B cell (primary cell): ENCODE measurements around the gene MRPL52. TPM values are rescaled to one million over a fixed set of nuclear protein-coding genes. Genes with fewer than 3 reads are reported as not detected.
"Not testable (repeated sequence)": the region's sequence is repeated elsewhere in the genome, so short reads cannot be mapped to it uniquely, and the experiment has no call there.

ENCODE experiments used
- ATAC-seq: fragments of 200-7000 bp; cut with Tn5 transposase; one replicate; pipeline ENCODE4 v1.10.0; 2021; ENCODE audit warnings: low read depth, mild to moderate bottlenecking, moderate number of reproducible peaks, moderate library complexity
- CTCF ChIA-PET: fragments of 350-600 bp; sonication (Branson Sonifier 250); formaldehyde crosslinking; loops from one replicate; lab custom pipeline; 2021; ENCODE audit warnings: antibody characterized with exemption, inconsistent platforms; lab: Charles Lee
- POLR2A ChIA-PET: fragments of 350-600 bp; sonication (Branson Sonifier 250); formaldehyde crosslinking; loops from one replicate; lab custom pipeline; 2021; ENCODE audit warnings: antibody characterized with exemption; lab: Charles Lee
- DNase-seq: peaks from one replicate; pipeline ENCODE4 v3.0.0; 2013
- H2AFZ ChIP-seq: 2 replicates; pipeline ENCODE4 v1.6.1; 2012; ENCODE audit warnings: mild to moderate bottlenecking, low read depth, low read length; ENCODE audit not compliant: insufficient read depth, poor library complexity, severe bottlenecking
- H3K27ac ChIP-seq, 2 donors: 1 replicate in 1 of 2; 2 replicates in 1 of 2; pipeline ENCODE4 v1.5.1; 2012 to 2013; ENCODE audit warnings: low read length in 2 of 2, mild to moderate bottlenecking in 2 of 2, moderate library complexity in 1 of 2
- H3K27me3 ChIP-seq, 4 experiments: fragments of 200-600 bp in 1 of 4; sonication (generic) in 1 of 4; replicated peaks in 1 of 4; 1 replicate in 2 of 4; 2 replicates in 2 of 4; pipeline versions ENCODE4 v1.6.1 to v1.7.0; 2013 to 2016; ENCODE audit warnings: low read length in 3 of 4, mild to moderate bottlenecking in 2 of 4, mixed read lengths in 1 of 4, moderate library complexity in 1 of 4; ENCODE audit not compliant: insufficient read depth in 4 of 4, control insufficient read depth in 3 of 4; ENCODE audit errors: control extremely low read depth in 1 of 4
- H3K36me3 ChIP-seq, 2 experiments: replicated peaks in 1 of 2; 1 replicate in 1 of 2; 2 replicates in 1 of 2; pipeline versions ENCODE4 v1.6.1 to v1.7.1; 2013; ENCODE audit warnings: low read length in 1 of 2; ENCODE audit not compliant: insufficient read depth in 2 of 2, control insufficient read depth in 1 of 2; ENCODE audit errors: control extremely low read depth in 1 of 2, extremely low read depth in 1 of 2
- H3K4me1 ChIP-seq, 2 donors: fragments of 200-600 bp in 1 of 2; sonication (generic) in 1 of 2; 1 replicate in 1 of 2; 2 replicates in 1 of 2; pipeline versions ENCODE4 v1.5.1 to v1.6.1; 2013 to 2017; ENCODE audit warnings: low read length in 2 of 2; ENCODE audit not compliant: control insufficient read depth in 2 of 2, insufficient read depth in 2 of 2
- H3K4me2 ChIP-seq: replicated peaks from 2 replicates; pipeline ENCODE3; 2012; ENCODE audit warnings: mild to moderate bottlenecking, low read depth, low read length; ENCODE audit not compliant: poor library complexity, severe bottlenecking
- H3K4me3 ChIP-seq, 5 experiments: fragments of 200-600 bp in 1 of 5; sonication (generic) in 1 of 5; 1 replicate in 3 of 5; 2 replicates in 2 of 5; pipeline versions ENCODE4 v1.5.1 to v1.7.0; 2011 to 2016; ENCODE audit warnings: low read length in 4 of 5, mild to moderate bottlenecking in 4 of 5, low read depth in 2 of 5, control low read depth in 1 of 5, moderate library complexity in 1 of 5; ENCODE audit not compliant: insufficient read depth in 1 of 5; ENCODE audit errors: control extremely low read depth in 1 of 5, extremely low read depth in 1 of 5
- H3K79me2 ChIP-seq: fragments of 200-600 bp; sonication (generic); one replicate; pipeline ENCODE4 v1.6.0; 2016; ENCODE audit warnings: low read length; ENCODE audit not compliant: control insufficient read depth, insufficient read depth
- H3K9ac ChIP-seq: fragments of 200-600 bp; sonication (generic); 2 replicates; pipeline ENCODE4 v1.6.1; 2017; ENCODE audit warnings: mild to moderate bottlenecking, low read length, moderate library complexity
- H3K9me3 ChIP-seq, 3 donors: one replicate each; pipeline versions ENCODE4 v1.6.1 to v1.7.1; 2013; ENCODE audit warnings: low read length in 2 of 3; ENCODE audit not compliant: control insufficient read depth in 2 of 3, insufficient read depth in 1 of 3; ENCODE audit errors: control extremely low read depth in 1 of 3
- H4K20me1 ChIP-seq: 2 replicates; pipeline ENCODE4 v1.6.0; 2012; ENCODE audit warnings: mild to moderate bottlenecking, low read length; ENCODE audit not compliant: insufficient read depth, control insufficient read depth, poor library complexity, severe bottlenecking
- H3K27ac Mint-ChIP-seq: one replicate; pipeline ENCODE4 v1.8.0; 2021; ENCODE audit warnings: mixed read lengths
- H3K27me3 Mint-ChIP-seq: one replicate; pipeline ENCODE4 v1.8.0; 2021; ENCODE audit warnings: mixed read lengths
- H3K4me1 Mint-ChIP-seq: one replicate; pipeline ENCODE4 v1.8.0; 2021; ENCODE audit warnings: mixed read lengths
- H3K4me3 Mint-ChIP-seq: one replicate; pipeline ENCODE4 v1.8.0; 2021; ENCODE audit warnings: mixed read lengths
- H3K9me3 Mint-ChIP-seq: one replicate; pipeline ENCODE4 v1.8.0; 2022; ENCODE audit warnings: mixed read lengths; ENCODE audit not compliant: insufficient read depth
- EZH2 ChIP-seq: IDR thresholded peaks from 2 replicates; pipeline ENCODE4 v1.6.1; 2012; ENCODE audit warnings: borderline replicate concordance, low read depth, mild to moderate bottlenecking, moderate library complexity, low read length; ENCODE audit not compliant: insufficient read depth, poor library complexity, severe bottlenecking
- WGBS: methylation state at CpG from one replicate; pipeline ENCODE4 v1.1.5; 2013; ENCODE audit warnings: missing lambda C conversion rate; ENCODE audit not compliant: insufficient coverage; 5-methylcytosine and 5-hydroxymethylcytosine counted together
- intact Hi-C: fragments of 100-400 bp; cut with micrococcal nuclease; formaldehyde crosslinking; loops from one replicate; pipeline ENCODE4 v1.10.0; 2022
- polyA plus RNA-seq: library from polyadenylated mRNA; depleted of rRNA; stranded (reverse); fragments of >200 nt; gene quantifications from 2 replicates; pipeline ENCODE4 v1.2.3, GENCODE V29; 2012
- total RNA-seq, 2 donors: library from RNA; stranded (reverse); fragments of 120-200 nt in 1 of 2; gene quantifications; 1 replicate in 1 of 2; 2 replicates in 1 of 2; pipeline versions ENCODE4 v1.2.3 to v1.2.4, GENCODE V29; 2013 to 2022
- TF ChIP-seq, protein P1 (sequence below): fragments of 200-600 bp; IDR thresholded peaks from one replicate; pipeline ENCODE4 v1.8.0; 2022; ENCODE audit warnings: antibody characterized with exemption, mild to moderate bottlenecking

MRPL52 gene
- total and polyA plus RNA-seq, 2 donors (not counting 1 experiment from before 2014, with no cell fraction given) = 37.4 to 91.6 TPM

DNA sequence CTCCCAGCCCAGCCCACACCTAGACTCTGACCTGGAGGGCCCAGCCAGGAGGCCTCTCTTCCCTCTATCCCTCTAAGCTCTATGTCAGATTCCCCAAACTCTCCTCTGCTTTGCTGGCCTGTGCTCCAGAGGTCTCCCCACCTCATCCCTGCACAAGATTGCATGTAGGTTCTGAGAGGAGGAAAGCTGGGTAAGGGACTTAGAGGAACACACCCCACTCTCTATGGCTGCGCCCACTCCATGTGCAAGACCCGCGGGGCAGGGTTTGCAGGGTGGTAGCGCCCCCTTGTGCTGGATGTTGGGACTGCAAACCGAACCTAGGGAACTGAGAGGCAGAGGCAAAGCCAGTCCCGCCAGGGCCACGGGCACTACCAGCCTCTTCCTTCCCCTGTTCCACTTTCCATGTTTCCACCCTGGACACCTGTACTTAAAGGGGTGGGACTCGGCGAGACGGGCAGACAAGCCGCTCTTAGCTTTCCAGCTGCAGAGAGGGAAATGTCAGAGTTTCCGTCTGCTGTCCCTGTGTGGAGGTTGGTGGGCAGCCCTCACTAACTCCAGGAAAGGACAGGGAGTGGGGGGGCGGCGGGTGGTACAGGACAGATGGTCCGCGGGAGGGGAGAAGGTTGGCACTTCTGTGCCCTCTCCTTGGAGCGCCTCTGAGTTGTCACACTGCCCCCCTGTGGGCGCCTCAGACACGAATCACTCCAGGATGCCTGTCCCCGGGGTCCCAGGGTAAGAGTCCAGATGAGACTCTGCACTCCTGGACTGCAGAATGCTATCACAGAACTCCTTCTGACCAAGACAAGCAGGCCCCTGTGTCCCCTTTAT lies 23.5 kb downstream of the MRPL52 start:
- Histone ChIP-seq H2AFZ (peak overlapping the region; percentile 72), H3K27me3 (peaks cover 0 to 5% (median 0%) of the 10 kb centered on the region in 4 experiments), H3K36me3 (no peaks in the 10 kb centered on the region), H3K4me3 (peak overlapping the region; percentile 49 to 72 (median 63)), H3K4me2 (peak overlapping the region; percentile 88), H4K20me1 (no peaks in the 10 kb centered on the region), H3K9me3 (peaks cover 0 to 6% (median 2%) of the 10 kb centered on the region in 3 donors), H3K27ac (peak overlapping the region in 1 of 2 donors; percentile 42), H3K9ac (peak overlapping the region; percentile 66), H3K79me2 (no peaks in the 10 kb centered on the region), H3K4me1 (peaks cover 0 to 8% of the 10 kb centered on the region in 2 donors)
- no peak for TF ChIP-seq EZH2
- TF ChIP-seq, protein P1, sequence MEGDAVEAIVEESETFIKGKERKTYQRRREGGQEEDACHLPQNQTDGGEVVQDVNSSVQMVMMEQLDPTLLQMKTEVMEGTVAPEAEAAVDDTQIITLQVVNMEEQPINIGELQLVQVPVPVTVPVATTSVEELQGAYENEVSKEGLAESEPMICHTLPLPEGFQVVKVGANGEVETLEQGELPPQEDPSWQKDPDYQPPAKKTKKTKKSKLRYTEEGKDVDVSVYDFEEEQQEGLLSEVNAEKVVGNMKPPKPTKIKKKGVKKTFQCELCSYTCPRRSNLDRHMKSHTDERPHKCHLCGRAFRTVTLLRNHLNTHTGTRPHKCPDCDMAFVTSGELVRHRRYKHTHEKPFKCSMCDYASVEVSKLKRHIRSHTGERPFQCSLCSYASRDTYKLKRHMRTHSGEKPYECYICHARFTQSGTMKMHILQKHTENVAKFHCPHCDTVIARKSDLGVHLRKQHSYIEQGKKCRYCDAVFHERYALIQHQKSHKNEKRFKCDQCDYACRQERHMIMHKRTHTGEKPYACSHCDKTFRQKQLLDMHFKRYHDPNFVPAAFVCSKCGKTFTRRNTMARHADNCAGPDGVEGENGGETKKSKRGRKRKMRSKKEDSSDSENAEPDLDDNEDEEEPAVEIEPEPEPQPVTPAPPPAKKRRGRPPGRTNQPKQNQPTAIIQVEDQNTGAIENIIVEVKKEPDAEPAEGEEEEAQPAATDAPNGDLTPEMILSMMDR = peak; percentile 87
- ChIA-PET CTCF (interaction anchor here (0.7 to 12.0 kb wide), 62 partner anchors 9 to 533 kb away, joined by 3 to 207 read pairs (median 5); partner anchors contain the start of genes DAD1, LRP10, MMP14 and MRPL52), POLR2A (interaction anchor here (0.6 to 1.4 kb wide), 8 partner anchors 12 to 297 kb away, joined by 3 to 5 read pairs (median 4); partner anchors contain the start of gene OXA1L)
- Mint-ChIP-seq H3K4me1 (peaks cover 6% of the 10 kb centered on the region), H3K27me3 (peaks cover 6% of the 10 kb centered on the region), H3K4me3 (peak overlapping the region; percentile 88), H3K27ac (peak overlapping the region; percentile 85), H3K9me3 (no peaks in the 10 kb centered on the region)
- ATAC-seq = peak; percentile 95
- intact Hi-C loops = loop anchor here (1.0 to 10.0 kb wide), 14 partner anchors 18 to 538 kb away; partner anchors contain the start of genes ABHD4, LRP10 and OXA1L
- peak; percentile 91 for DNase-seq
- WGBS = 2% methylated on average over 13 of the region's 20 CpGs

- not testable (repeated sequence) for H3K4me3 ChIP-seq, H3K27me3 Mint-ChIP-seq, H3K9me3 ChIP-seq, H3K27me3 ChIP-seq, H3K9me3 Mint-ChIP-seq, H3K27ac Mint-ChIP-seq, H3K4me1 ChIP-seq, H4K20me1 ChIP-seq, H2AFZ ChIP-seq, H3K4me1 Mint-ChIP-seq, H3K4me3 Mint-ChIP-seq, H3K79me2 ChIP-seq, DNase-seq, H3K36me3 ChIP-seq, H3K27ac ChIP-seq, ATAC-seq, H3K4me2 ChIP-seq, H3K9ac ChIP-seq
- CTCF ChIA-PET = interaction anchor here (0.9 to 12.0 kb wide), 40 partner anchors 8 to 495 kb away, joined by 3 to 207 read pairs (median 10); partner anchors contain the start of genes AJUBA, DAD1, LRP10 and MMP14
- 96% methylated on average over 10 of the region's 11 CpGs for WGBS
- intact Hi-C loops = loop anchor here (5.0 to 10.0 kb wide), 2 partner anchors 257 to 539 kb away; partner anchors contain the start of gene ABHD4
- POLR2A ChIA-PET = interaction anchor here (0.6 kb wide), 1 partner anchor 205 kb away, joined by 4 read pairs; no protein-coding TSS in a partner anchor
Measured at GRCh38 chr14:22854296-22854695, 24.6 kb downstream of the MRPL52 start.
